ENCODE measurements around the gene SLC9A9.

- TF ChIP-seq REST (IDR thresholded peaks at IDR 0.05; ENCODE audit: insufficient replicate concordance, low read depth) (no peak), POLR2AphosphoS5 (IDR thresholded peaks at IDR 0.05; ENCODE audit: low read depth) (no peak)
- TF ChIP-seq, protein P1, sequence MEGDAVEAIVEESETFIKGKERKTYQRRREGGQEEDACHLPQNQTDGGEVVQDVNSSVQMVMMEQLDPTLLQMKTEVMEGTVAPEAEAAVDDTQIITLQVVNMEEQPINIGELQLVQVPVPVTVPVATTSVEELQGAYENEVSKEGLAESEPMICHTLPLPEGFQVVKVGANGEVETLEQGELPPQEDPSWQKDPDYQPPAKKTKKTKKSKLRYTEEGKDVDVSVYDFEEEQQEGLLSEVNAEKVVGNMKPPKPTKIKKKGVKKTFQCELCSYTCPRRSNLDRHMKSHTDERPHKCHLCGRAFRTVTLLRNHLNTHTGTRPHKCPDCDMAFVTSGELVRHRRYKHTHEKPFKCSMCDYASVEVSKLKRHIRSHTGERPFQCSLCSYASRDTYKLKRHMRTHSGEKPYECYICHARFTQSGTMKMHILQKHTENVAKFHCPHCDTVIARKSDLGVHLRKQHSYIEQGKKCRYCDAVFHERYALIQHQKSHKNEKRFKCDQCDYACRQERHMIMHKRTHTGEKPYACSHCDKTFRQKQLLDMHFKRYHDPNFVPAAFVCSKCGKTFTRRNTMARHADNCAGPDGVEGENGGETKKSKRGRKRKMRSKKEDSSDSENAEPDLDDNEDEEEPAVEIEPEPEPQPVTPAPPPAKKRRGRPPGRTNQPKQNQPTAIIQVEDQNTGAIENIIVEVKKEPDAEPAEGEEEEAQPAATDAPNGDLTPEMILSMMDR (IDR thresholded peaks at IDR 0.05; ENCODE audit: insufficient read depth, low read length): no peak
These were observed 581.8 kb downstream of the SLC9A9 start for GRCh38 chr3:143266511-143266910.

Measured in HL-60 (cell line).